Mammary microvascular endothelial cell (primary cell): Measurements from ENCODE around the gene MCM5. TPM values are rescaled to one million over a fixed set of nuclear protein-coding genes. Genes with fewer than 3 reads are reported as not detected.

Experiments used
- total RNA-seq: library from RNA; depleted of rRNA; stranded (reverse); fragments of >200 nt; gene quantifications from 2 replicates; pipeline ENCODE4 v1.2.3, GENCODE V29; 2015

Gene MCM5
- total RNA-seq, result 110 TPM in 2 replicates

GRCh38 chr22:35399678-35400500 is at the start of gene MCM5:
Gene MCM5, plus strand, starts transcription at chr22:35400140. Its CDS starts 299 bp downstream, at chr22:35400439.

GRCh38 chr22:35380537-35381423 is 19.2 kb upstream of the MCM5 start, which contains the start of gene HMOX1:
Gene HMOX1, plus strand, starts transcription at chr22:35381096. Its CDS starts 78 bp downstream, at chr22:35381174.

Other genes with a start within 250 kb of the MCM5 start
- gene HMGXB4, start 142.6 kb upstream of the MCM5 start, total RNA-seq, result 10.3 and 10.8 TPM in 2 replicates
- gene TOM1, start 100.2 kb upstream of the MCM5 start, total RNA-seq, result 27.4 and 32.4 TPM in 2 replicates
- 46.1 and 52.0 TPM in 2 replicates for gene HMOX1, start 19.0 kb upstream of the MCM5 start, total RNA-seq
- not detected in 2 replicates for gene RASD2, start 140.7 kb downstream of the MCM5 start, total RNA-seq
- not detected in 2 replicates for gene MB, start 217.2 kb downstream of the MCM5 start, total RNA-seq
- gene APOL6, start 248.3 kb downstream of the MCM5 start, total RNA-seq, result 11.8 and 12.9 TPM in 2 replicates